ENCODE results near the gene STK32A. TPM values are rescaled to one million over a fixed set of nuclear protein-coding genes. Genes with fewer than 3 reads are reported as not detected.

STK32A gene
- total RNA-seq, 1 donor from 2014 or later: 0.63 TPM

- no peak overlapping the region for H3K4me3 ChIP-seq (ENCODE audit: low read depth, low read length)
- TF ChIP-seq CTCF (conservative IDR thresholded peaks at IDR 0.05; ENCODE audit: low read depth, low read length): no peak
- DNase-seq (ENCODE audit: low read depth): no peak
Measured at GRCh38 chr5:147245381-147246165, 10.7 kb downstream of the STK32A start.

- no peak for TF ChIP-seq CTCF (conservative IDR thresholded peaks at IDR 0.05; ENCODE audit: low read depth, low read length)
- H3K4me3 ChIP-seq (ENCODE audit: low read depth, low read length): no peak overlapping the region
- no peak for DNase-seq (ENCODE audit: low read depth)
Measured at GRCh38 chr5:147248561-147248960, 13.7 kb downstream of the STK32A start.

GRCh38 chr5:147259837-147260236, 25.0 kb downstream of the STK32A start:
- no peak for TF ChIP-seq CTCF (conservative IDR thresholded peaks at IDR 0.05; ENCODE audit: low read depth, low read length)

GRCh38 chr5:147267082-147267832, 32.4 kb downstream of the STK32A start:
- TF ChIP-seq CTCF (conservative IDR thresholded peaks at IDR 0.05; ENCODE audit: low read depth, low read length): no peak
- no peak for DNase-seq (ENCODE audit: low read depth)
- H3K4me3 ChIP-seq (ENCODE audit: low read depth, low read length): no peak overlapping the region

More at GRCh38 chr5:147259837-147260236, 25.0 kb downstream of the STK32A start:
- DNase-seq (ENCODE audit: low read depth): no peak
- no peak overlapping the region for H3K4me3 ChIP-seq (ENCODE audit: low read depth, low read length)

- no peak overlapping the region for H3K4me3 ChIP-seq (ENCODE audit: low read depth, low read length)
- no peak for TF ChIP-seq CTCF (conservative IDR thresholded peaks at IDR 0.05; ENCODE audit: low read depth, low read length)
- DNase-seq (ENCODE audit: low read depth): no peak
Measured at GRCh38 chr5:147276497-147276896, 41.7 kb downstream of the STK32A start.

- no peak overlapping the region for H3K4me3 ChIP-seq (ENCODE audit: low read depth, low read length)
- DNase-seq (ENCODE audit: low read depth): no peak
- TF ChIP-seq CTCF (conservative IDR thresholded peaks at IDR 0.05; ENCODE audit: low read depth, low read length): no peak
Measured at GRCh38 chr5:147286296-147286695, 51.5 kb downstream of the STK32A start.

All from epithelial cell of proximal tubule (primary cell).